ENCODE measurements around the gene RNF214. TPM values are rescaled to one million over a fixed set of nuclear protein-coding genes. Genes with fewer than 3 reads are reported as not detected.

Gene RNF214
- polyA plus RNA-seq, 1 donor from 2014 or later: 7.6 TPM

DNA sequence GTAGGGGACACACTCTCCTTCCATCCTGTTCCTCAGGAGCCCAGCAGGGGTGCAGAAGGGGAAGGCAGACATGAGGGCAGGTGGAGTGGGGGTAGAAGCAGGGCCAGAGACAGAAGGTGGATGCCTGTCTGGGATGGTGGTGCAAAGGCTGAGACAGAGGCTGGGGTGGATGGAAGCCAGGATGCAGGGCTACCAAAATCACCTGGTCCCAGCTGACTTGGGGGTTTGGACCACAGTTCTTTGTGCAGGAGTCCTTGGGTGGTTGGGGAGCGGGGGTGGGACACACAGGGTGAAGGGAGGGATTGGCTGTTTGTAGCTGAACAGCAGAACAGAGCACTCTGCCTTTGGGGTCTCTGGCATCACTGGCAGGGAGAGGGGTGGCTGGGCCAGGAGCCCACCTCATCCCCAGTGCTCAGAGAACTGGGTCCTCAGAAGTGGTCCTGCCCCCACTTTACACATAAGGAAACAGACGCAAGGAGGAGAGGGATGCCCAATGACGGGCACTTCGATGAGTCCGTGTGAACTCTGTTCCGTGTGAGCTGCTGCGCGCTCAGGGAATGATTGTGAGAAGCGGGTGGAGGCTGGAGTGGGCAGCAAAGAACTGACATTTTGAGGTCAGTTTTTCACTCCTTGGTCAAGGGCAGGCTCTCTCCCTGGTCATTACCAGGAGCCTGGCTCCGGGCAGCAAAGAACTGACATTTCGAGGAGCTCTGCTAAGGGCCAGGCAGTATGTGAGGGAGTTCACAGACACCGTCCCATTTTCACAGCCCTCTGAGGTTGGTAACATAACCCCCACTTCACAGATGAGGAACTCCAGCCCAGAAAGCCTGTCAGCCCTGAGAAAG lies 31.4 kb upstream of the RNF214 start:
- Histone ChIP-seq H3K36me3 (ENCODE audit: insufficient read depth, low read length) (no peaks in the 10 kb centered on the region), H3F3A (ENCODE audit: insufficient read depth, low read length, poor library complexity, severe bottlenecking) (no peaks in the 10 kb centered on the region), H3K27me3 (ENCODE audit: insufficient read depth, low read depth, low read length) (no peaks in the 10 kb centered on the region), H3K4me3 (ENCODE audit: low read length) (no peak overlapping the region), H3K9ac (ENCODE audit: low read length) (no peak overlapping the region), H3K79me2 (replicated peaks; ENCODE audit: insufficient read depth, low read length) (no peaks in the 10 kb centered on the region), H3K4me2 (ENCODE audit: low read length) (no peak overlapping the region), H3K9me2 (ENCODE audit: insufficient read depth, low read length) (no peaks in the 10 kb centered on the region), H3K27ac (ENCODE audit: low read length) (no peak overlapping the region), H2AFZ (ENCODE audit: low read depth, low read length) (no peak overlapping the region), H4K20me1 (ENCODE audit: insufficient read depth) (no peaks in the 10 kb centered on the region), H3K9me3 (ENCODE audit: low read length) (no peaks in the 10 kb centered on the region)
- no peak for TF ChIP-seq POLR2AphosphoS5 (IDR thresholded peaks at IDR 0.05)
- no peak for TF ChIP-seq SMC3 (conservative IDR thresholded peaks at IDR 0.05; ENCODE audit: poor library complexity)
- TF ChIP-seq RAD21 (conservative IDR thresholded peaks at IDR 0.05): no peak
- TF ChIP-seq REST (IDR thresholded peaks at IDR 0.05; ENCODE audit: borderline replicate concordance): no peak
- TF ChIP-seq TAF1 (IDR thresholded peaks at IDR 0.05; ENCODE audit: low read depth): no peak
- no peak for TF ChIP-seq EZH2 (IDR thresholded peaks at IDR 0.05; ENCODE audit: borderline replicate concordance, insufficient read depth, low read length, poor library complexity, severe bottlenecking)
- TF ChIP-seq MXI1 (conservative IDR thresholded peaks at IDR 0.05; ENCODE audit: poor library complexity, severe bottlenecking): no peak
- TF ChIP-seq EP300 (conservative IDR thresholded peaks at IDR 0.05; ENCODE audit: poor library complexity, severe bottlenecking): no peak
- no peak for TF ChIP-seq CTCF (IDR thresholded peaks at IDR 0.05; ENCODE audit: poor library complexity, severe bottlenecking)

DNA sequence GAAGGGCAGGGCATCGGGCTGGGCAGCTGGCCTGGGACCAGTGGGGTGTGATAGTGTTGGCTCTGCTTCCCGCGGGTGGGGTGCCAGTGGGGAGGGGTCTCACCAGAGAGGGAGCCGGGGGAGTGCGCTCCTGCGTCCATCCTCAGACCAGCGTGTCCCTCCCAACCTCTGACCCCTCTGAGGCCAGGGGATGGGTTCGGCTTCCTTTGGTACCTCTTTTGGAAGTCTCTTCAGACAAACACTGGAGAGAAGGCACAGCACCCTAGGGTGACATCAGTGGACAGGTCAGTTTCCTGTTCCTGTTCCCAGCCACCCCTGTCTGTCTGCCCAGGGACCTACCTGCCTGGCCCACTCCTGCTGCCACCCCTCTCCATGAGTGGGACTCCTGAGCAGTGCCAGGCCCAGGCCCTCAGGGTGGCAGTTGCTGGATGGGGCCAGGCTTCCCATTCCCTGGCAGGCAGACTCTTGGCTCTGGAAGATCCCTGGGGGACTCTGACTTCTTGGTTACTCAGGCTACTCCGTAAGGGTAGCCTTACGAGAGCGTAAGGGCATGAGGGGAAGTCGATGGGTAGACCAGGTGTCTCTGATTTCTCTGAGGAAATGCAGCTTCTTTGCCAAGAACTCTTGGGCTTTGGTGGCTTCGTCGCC lies 30.7 kb upstream of the RNF214 start:
- H2AFZ ChIP-seq (ENCODE audit: low read depth, low read length): no peak overlapping the region
- H3K27me3 ChIP-seq (ENCODE audit: insufficient read depth, low read depth, low read length): no peaks in the 10 kb centered on the region
- no peak overlapping the region for H3K9ac ChIP-seq (ENCODE audit: low read length)
- H3K4me3 ChIP-seq (ENCODE audit: low read length): no peak overlapping the region
- no peak overlapping the region for H3K27ac ChIP-seq (ENCODE audit: low read length)
- H3K4me2 ChIP-seq (ENCODE audit: low read length): no peak overlapping the region
- H3K9me2 ChIP-seq (ENCODE audit: insufficient read depth, low read length): no peaks in the 10 kb centered on the region
- H3K9me3 ChIP-seq (ENCODE audit: low read length): no peaks in the 10 kb centered on the region
- no peaks in the 10 kb centered on the region for H3K36me3 ChIP-seq (ENCODE audit: insufficient read depth, low read length)
- H4K20me1 ChIP-seq (ENCODE audit: insufficient read depth): no peaks in the 10 kb centered on the region
- no peaks in the 10 kb centered on the region for H3K79me2 ChIP-seq (replicated peaks; ENCODE audit: insufficient read depth, low read length)
- TF ChIP-seq EP300 (conservative IDR thresholded peaks at IDR 0.05; ENCODE audit: poor library complexity, severe bottlenecking): no peak
- no peak for TF ChIP-seq TAF1 (IDR thresholded peaks at IDR 0.05; ENCODE audit: low read depth)
- no peak for TF ChIP-seq SMC3 (conservative IDR thresholded peaks at IDR 0.05; ENCODE audit: poor library complexity)
- TF ChIP-seq CTCF (IDR thresholded peaks at IDR 0.05; ENCODE audit: poor library complexity, severe bottlenecking): no peak
- TF ChIP-seq POLR2AphosphoS5 (IDR thresholded peaks at IDR 0.05): no peak
- no peak for TF ChIP-seq RAD21 (conservative IDR thresholded peaks at IDR 0.05)
- no peak for TF ChIP-seq REST (IDR thresholded peaks at IDR 0.05; ENCODE audit: borderline replicate concordance)
- TF ChIP-seq EZH2 (IDR thresholded peaks at IDR 0.05; ENCODE audit: borderline replicate concordance, insufficient read depth, low read length, poor library complexity, severe bottlenecking): no peak
- no peak for TF ChIP-seq MXI1 (conservative IDR thresholded peaks at IDR 0.05; ENCODE audit: poor library complexity, severe bottlenecking)
- H3F3A ChIP-seq (ENCODE audit: insufficient read depth, low read length, poor library complexity, severe bottlenecking): no peaks in the 10 kb centered on the region
